CD8-positive, alpha-beta memory T cell (primary cell): ENCODE results near the gene ZFR2. TPM values are rescaled to one million over a fixed set of nuclear protein-coding genes. Genes with fewer than 3 reads are reported as not detected.

ENCODE experiments used
- CTCF ChIA-PET: fragments of 350-600 bp; sonication (Branson Sonifier 250); formaldehyde crosslinking; loops from one replicate; lab custom pipeline; 2021; ENCODE audit warnings: antibody characterized with exemption; lab: Charles Lee
- POLR2A ChIA-PET: fragments of 350-600 bp; sonication (Branson Sonifier 250); formaldehyde crosslinking; loops from one replicate; lab custom pipeline; 2021; ENCODE audit warnings: antibody characterized with exemption; lab: Charles Lee
- DNase-seq, 5 donors: peaks; one replicate each; pipeline versions ENCODE4 v3.0.0 to v3.0.0-alpha.2; 2020 to 2022; ENCODE audit warnings: mixed read lengths in 1 of 5
- H3K27ac ChIP-seq: one replicate; pipeline ENCODE4 v1.7.0; 2013; ENCODE audit warnings: low read depth, mild to moderate bottlenecking, low read length, moderate library complexity
- H3K27me3 ChIP-seq: 2 replicates; pipeline ENCODE4 v1.7.0; 2013; ENCODE audit warnings: low read length, mild to moderate bottlenecking; ENCODE audit not compliant: insufficient read depth, poor library complexity, severe bottlenecking
- H3K36me3 ChIP-seq: 2 replicates; pipeline ENCODE4 v1.7.0; 2013; ENCODE audit warnings: mild to moderate bottlenecking, low read length, moderate library complexity; ENCODE audit not compliant: insufficient read depth
- H3K4me1 ChIP-seq: 2 replicates; pipeline ENCODE4 v1.7.0; 2013; ENCODE audit warnings: mild to moderate bottlenecking, low read length, moderate library complexity; ENCODE audit not compliant: insufficient read depth
- H3K4me3 ChIP-seq: 2 replicates; pipeline ENCODE4 v1.7.0; 2013; ENCODE audit warnings: mild to moderate bottlenecking, low read length
- H3K9me3 ChIP-seq: 2 replicates; pipeline ENCODE4 v1.7.0; 2013; ENCODE audit warnings: mild to moderate bottlenecking, low read length
- H3K27ac Mint-ChIP-seq, 8 donors: one replicate each; pipeline ENCODE4 v1.8.0; 2020 to 2021; ENCODE audit warnings: mixed read lengths in 8 of 8, mild to moderate bottlenecking in 6 of 8, inconsistent platforms in 3 of 8, moderate library complexity in 3 of 8
- H3K27me3 Mint-ChIP-seq, 2 donors: one replicate each; pipeline ENCODE4 v1.8.0; 2020 to 2021; ENCODE audit warnings: mixed read lengths in 2 of 2, mild to moderate bottlenecking in 1 of 2, moderate library complexity in 1 of 2
- H3K36me3 Mint-ChIP-seq, 3 donors: one replicate each; pipeline ENCODE4 v1.8.0; 2020 to 2021; ENCODE audit warnings: mixed read lengths in 3 of 3, inconsistent platforms in 1 of 3, mild to moderate bottlenecking in 1 of 3
- H3K4me1 Mint-ChIP-seq, 3 donors: one replicate each; pipeline ENCODE4 v1.8.0; 2020 to 2021; ENCODE audit warnings: mixed read lengths in 3 of 3, inconsistent platforms in 1 of 3, mild to moderate bottlenecking in 1 of 3
- H3K4me3 Mint-ChIP-seq, 7 donors: one replicate each; pipeline ENCODE4 v1.8.0; 2020 to 2021; ENCODE audit warnings: mixed read lengths in 7 of 7, mild to moderate bottlenecking in 6 of 7, moderate library complexity in 4 of 7, inconsistent platforms in 2 of 7
- H3K9me3 Mint-ChIP-seq, 5 donors: one replicate each; pipeline ENCODE4 v1.8.0; 2020 to 2022; ENCODE audit warnings: mixed read lengths in 5 of 5, mild to moderate bottlenecking in 3 of 5, moderate library complexity in 2 of 5, inconsistent platforms in 1 of 5
- polyA plus RNA-seq: library from polyadenylated mRNA; unstranded; fragments of 300-500 nt; fragmentation: Illumina TruSeq; gene quantifications from one replicate; pipeline ENCODE4 v1.2.3, GENCODE V29; 2021
- total RNA-seq, 2 experiments: library from RNA; stranded (reverse); gene quantifications; one replicate each; pipeline ENCODE4 v1.2.3, GENCODE V29; 2021

The ZFR2 gene
- total and polyA plus RNA-seq, 3 experiments from 2014 or later, result 0.57 to 4.8 (median 0.71) TPM

- no peaks in the 10 kb centered on the region for H3K36me3 Mint-ChIP-seq
- no peaks in the 10 kb centered on the region for H3K27me3 ChIP-seq
- POLR2A ChIA-PET, result no interaction called here
- no peak overlapping the region for H3K4me3 ChIP-seq
- no peak overlapping the region for H3K4me3 Mint-ChIP-seq
- H3K36me3 ChIP-seq, result no peaks in the 10 kb centered on the region
- no peaks in the 10 kb centered on the region for H3K4me1 ChIP-seq
- H3K27ac ChIP-seq, result no peak overlapping the region
- H3K27me3 Mint-ChIP-seq, result peaks cover 0 to 6% of the 10 kb centered on the region in 2 donors
- no peaks in the 10 kb centered on the region for H3K9me3 ChIP-seq
- CTCF ChIA-PET, result interaction anchor here (0.9 kb wide), 1 partner anchor 35 kb away, joined by 3 read pairs; no protein-coding TSS in a partner anchor
- DNase-seq, result no peak
- H3K4me1 Mint-ChIP-seq, result peaks cover 8 to 19% (median 13%) of the 10 kb centered on the region in 3 donors
- H3K27ac Mint-ChIP-seq, result no peak overlapping the region
- H3K9me3 Mint-ChIP-seq, result no peaks in the 10 kb centered on the region
Measured at GRCh38 chr19:3825286-3825956, 43.4 kb downstream of the ZFR2 start.

DNA sequence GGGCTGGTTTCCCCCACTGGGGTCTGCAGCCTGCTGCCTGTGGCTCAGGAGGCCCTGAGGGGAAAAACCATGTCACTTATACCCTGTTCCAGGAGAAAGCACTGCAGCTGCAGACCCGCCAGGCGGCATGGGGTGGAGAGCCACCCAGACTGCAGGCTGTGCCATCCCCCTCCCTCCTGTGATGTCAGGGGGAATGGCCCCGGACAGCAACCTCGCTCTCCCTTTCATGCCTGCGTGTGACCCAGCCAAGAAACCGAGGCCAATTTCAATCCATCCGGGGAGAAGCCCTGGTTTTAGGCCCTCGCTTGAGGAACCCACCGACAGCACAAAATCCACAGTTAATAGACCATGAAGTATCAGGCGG is 45.5 kb downstream of the ZFR2 start:
- no peak overlapping the region for H3K4me3 ChIP-seq
- POLR2A ChIA-PET, result interaction anchor here (1.8 kb wide), 1 partner anchor 10 kb away, joined by 4 read pairs; no protein-coding TSS in a partner anchor
- no peak overlapping the region for H3K27ac Mint-ChIP-seq

DNA sequence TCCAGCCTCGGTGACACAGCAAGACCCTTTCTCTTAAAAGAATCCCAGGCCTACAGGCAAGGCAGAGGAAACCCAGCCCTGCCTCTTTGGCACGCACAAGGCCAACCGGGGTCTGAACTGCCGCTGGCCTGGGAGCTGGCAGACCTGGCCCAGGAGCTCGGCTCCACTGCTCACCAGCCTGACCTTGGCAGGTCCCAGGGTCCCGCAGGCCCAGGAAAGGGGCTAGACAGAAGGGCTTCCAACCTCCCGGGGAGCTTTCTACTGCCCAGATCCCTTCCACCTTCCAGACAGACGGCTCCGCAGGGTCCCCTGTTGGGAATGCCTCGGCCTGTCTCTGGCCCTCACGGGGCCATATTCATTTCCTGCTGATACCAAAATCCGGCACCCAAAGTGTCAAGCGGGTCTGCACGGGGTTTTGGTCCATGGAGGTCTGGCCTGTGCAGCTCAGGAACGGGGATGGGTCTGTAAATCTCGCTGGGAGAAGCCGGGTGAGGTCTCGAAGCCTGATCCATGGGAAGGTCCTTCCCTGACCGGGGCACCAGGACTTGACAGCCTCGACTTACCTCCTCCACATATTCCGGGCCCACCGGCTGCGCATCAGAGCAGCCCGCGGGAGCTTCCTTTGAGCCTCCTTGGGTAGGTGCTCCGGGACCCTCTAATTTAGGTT is 46.0 kb downstream of the ZFR2 start:
- H3K27me3 ChIP-seq, result no peaks in the 10 kb centered on the region

More for the DNA sequence above, 45.5 kb downstream of the ZFR2 start:
- H3K4me3 Mint-ChIP-seq, result no peak overlapping the region
- no peak for DNase-seq
- H3K36me3 Mint-ChIP-seq, result no peaks in the 10 kb centered on the region
- no peaks in the 10 kb centered on the region for H3K9me3 Mint-ChIP-seq
- H3K27me3 ChIP-seq, result no peaks in the 10 kb centered on the region
- H3K9me3 ChIP-seq, result no peaks in the 10 kb centered on the region
- H3K4me1 Mint-ChIP-seq, result peaks cover 8 to 21% (median 10%) of the 10 kb centered on the region in 3 donors
- peaks cover 6% of the 10 kb centered on the region for H3K4me1 ChIP-seq
- peaks cover 0 to 2% of the 10 kb centered on the region in 2 donors for H3K27me3 Mint-ChIP-seq
- H3K27ac ChIP-seq, result no peak overlapping the region
- no peaks in the 10 kb centered on the region for H3K36me3 ChIP-seq
- CTCF ChIA-PET, result interaction anchor here (1.8 to 5.3 kb wide), 5 partner anchors 11 to 63 kb away, joined by 7 to 63 read pairs (median 16); partner anchors contain the start of genes APBA3 and MRPL54

DNA sequence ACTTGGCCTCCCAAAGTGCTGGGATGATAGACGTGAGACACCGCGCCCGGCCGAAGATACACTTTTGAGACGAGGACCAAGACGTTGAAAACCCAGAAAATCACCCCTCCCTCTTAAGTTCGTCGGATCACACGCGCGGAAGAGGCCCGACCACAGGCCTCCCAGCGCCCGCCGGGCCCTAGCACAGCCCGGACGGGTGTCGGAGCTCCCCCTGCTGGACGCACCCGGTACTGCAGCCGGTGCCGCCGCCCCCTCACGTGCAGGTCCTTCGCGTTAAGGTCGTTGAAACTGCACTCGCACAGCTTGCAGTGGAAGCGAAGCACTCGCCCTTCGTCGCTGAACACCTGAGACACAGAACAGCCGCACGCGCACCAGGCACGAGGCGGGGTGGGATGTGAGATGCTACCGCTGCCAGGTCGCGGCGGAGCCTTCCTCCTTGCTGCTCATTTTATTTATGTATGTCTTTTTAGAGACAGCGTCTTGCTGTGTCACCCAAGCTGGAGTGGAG is 46.9 kb downstream of the ZFR2 start:
- H3K4me1 Mint-ChIP-seq, result peaks cover 8 to 22% (median 10%) of the 10 kb centered on the region in 3 donors
- no peaks in the 10 kb centered on the region for H3K36me3 Mint-ChIP-seq
- ChIA-PET CTCF (interaction anchor here (0.6 to 5.3 kb wide), 27 partner anchors 8 to 155 kb away, joined by 3 to 63 read pairs (median 4); partner anchors contain the start of genes APBA3, MATK, MRPL54 and PIP5K1C), POLR2A (interaction anchor here (0.7 to 1.8 kb wide), 7 partner anchors 9 to 102 kb away, joined by 3 to 9 read pairs (median 4); partner anchors contain the start of genes APBA3 and MRPL54)
- peak; percentile 83 to 90 (median 86) for DNase-seq
- H3K27me3 ChIP-seq, result no peaks in the 10 kb centered on the region
- no peaks in the 10 kb centered on the region for H3K9me3 Mint-ChIP-seq
- no peaks in the 10 kb centered on the region for H3K36me3 ChIP-seq
- H3K4me1 ChIP-seq, result peaks cover 9% of the 10 kb centered on the region
- peak overlapping the region in 7 of 8 donors; percentile 47 to 91 (median 80) for H3K27ac Mint-ChIP-seq
- no peak overlapping the region for H3K27ac ChIP-seq
- no peaks in the 10 kb centered on the region for H3K27me3 Mint-ChIP-seq
- no peaks in the 10 kb centered on the region for H3K9me3 ChIP-seq
- peak overlapping the region; percentile 1 to 66 (median 47) for H3K4me3 Mint-ChIP-seq
- H3K4me3 ChIP-seq, result no peak overlapping the region

More for the DNA sequence above, 46.0 kb downstream of the ZFR2 start:
- Histone ChIP-seq H3K4me3 (no peak overlapping the region), H3K9me3 (no peaks in the 10 kb centered on the region), H3K27ac (no peak overlapping the region), H3K4me1 (peaks cover 9% of the 10 kb centered on the region), H3K36me3 (no peaks in the 10 kb centered on the region)
- Mint-ChIP-seq H3K27me3 (no peaks in the 10 kb centered on the region), H3K4me3 (no peak overlapping the region), H3K9me3 (no peaks in the 10 kb centered on the region), H3K36me3 (no peaks in the 10 kb centered on the region), H3K4me1 (peaks cover 8 to 20% (median 8%) of the 10 kb centered on the region in 3 donors), H3K27ac (no peak overlapping the region)
- ChIA-PET CTCF (interaction anchor here (0.8 to 5.3 kb wide), 19 partner anchors 9 to 156 kb away, joined by 3 to 63 read pairs (median 4); partner anchors contain the start of genes APBA3, MRPL54, PIP5K1C and RAX2), POLR2A (interaction anchor here (1.7 to 1.8 kb wide), 2 partner anchors 10 to 24 kb away, joined by 4 read pairs; no protein-coding TSS in a partner anchor)
- no peak for DNase-seq

DNA sequence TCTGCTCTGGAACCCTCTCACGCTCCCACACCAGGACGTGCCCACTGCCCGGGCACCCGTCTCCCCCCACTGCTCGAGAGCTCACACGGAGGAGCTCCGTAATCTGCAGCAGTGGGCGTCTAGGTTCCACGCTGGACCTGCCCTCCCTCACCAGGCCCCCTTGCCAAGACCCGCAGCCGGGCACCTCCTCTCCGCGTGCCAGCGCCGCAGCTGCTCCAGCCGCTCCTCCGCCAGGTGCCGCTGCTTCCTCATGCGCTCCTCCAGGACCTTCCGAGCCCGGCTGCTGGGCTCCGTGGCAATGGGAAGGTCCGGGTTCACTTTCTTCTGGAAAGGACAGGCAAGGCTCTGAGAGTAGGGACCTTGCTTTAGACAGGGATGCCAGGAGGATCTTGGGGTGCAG is 47.7 kb downstream of the ZFR2 start:
- no peaks in the 10 kb centered on the region for H3K9me3 Mint-ChIP-seq
- DNase-seq, result no peak
- H3K9me3 ChIP-seq, result no peaks in the 10 kb centered on the region
- no peak overlapping the region for H3K4me3 ChIP-seq
- no peaks in the 10 kb centered on the region for H3K36me3 ChIP-seq
- peak overlapping the region in 1 of 8 donors; percentile 82 for H3K27ac Mint-ChIP-seq
- ChIA-PET CTCF (interaction anchor here (1.0 to 5.3 kb wide), 6 partner anchors 9 to 61 kb away, joined by 3 to 63 read pairs (median 11); partner anchors contain the start of genes APBA3 and MRPL54), POLR2A (interaction anchor here (1.1 to 1.7 kb wide), 3 partner anchors 22 to 101 kb away, joined by 3 to 4 read pairs (median 4); no protein-coding TSS in a partner anchor)
- H3K27me3 Mint-ChIP-seq, result no peaks in the 10 kb centered on the region
- peaks cover 8 to 22% (median 10%) of the 10 kb centered on the region in 3 donors for H3K4me1 Mint-ChIP-seq
- H3K36me3 Mint-ChIP-seq, result no peaks in the 10 kb centered on the region
- peaks cover 9% of the 10 kb centered on the region for H3K4me1 ChIP-seq
- no peak overlapping the region for H3K27ac ChIP-seq
- no peaks in the 10 kb centered on the region for H3K27me3 ChIP-seq
- H3K4me3 Mint-ChIP-seq, result no peak overlapping the region

GRCh38 chr19:3819989-3820388 is 48.8 kb downstream of the ZFR2 start:
- ChIA-PET POLR2A (no interaction called here), CTCF (interaction anchor here (0.5 to 5.3 kb wide), 2 partner anchors 57 to 60 kb away, joined by 3 to 63 read pairs; partner anchors contain the start of genes APBA3 and MRPL54)
- H3K36me3 Mint-ChIP-seq, result no peaks in the 10 kb centered on the region
- H3K4me1 Mint-ChIP-seq, result peaks cover 12 to 24% (median 13%) of the 10 kb centered on the region in 3 donors
- no peaks in the 10 kb centered on the region for H3K27me3 Mint-ChIP-seq
- Histone ChIP-seq H3K27me3 (no peaks in the 10 kb centered on the region), H3K4me3 (no peak overlapping the region), H3K27ac (no peak overlapping the region), H3K4me1 (peaks cover 14% of the 10 kb centered on the region), H3K36me3 (no peaks in the 10 kb centered on the region), H3K9me3 (no peaks in the 10 kb centered on the region)
- H3K9me3 Mint-ChIP-seq, result no peaks in the 10 kb centered on the region
- DNase-seq, result no peak
- no peak overlapping the region for H3K27ac Mint-ChIP-seq
- H3K4me3 Mint-ChIP-seq, result no peak overlapping the region

GRCh38 chr19:3818918-3819317 is 49.9 kb downstream of the ZFR2 start:
- Histone ChIP-seq H3K36me3 (no peaks in the 10 kb centered on the region), H3K4me3 (no peak overlapping the region), H3K27ac (no peak overlapping the region), H3K27me3 (no peaks in the 10 kb centered on the region), H3K9me3 (no peaks in the 10 kb centered on the region), H3K4me1 (peaks cover 25% of the 10 kb centered on the region)
- POLR2A ChIA-PET, result interaction anchor here (1.0 kb wide), 1 partner anchor 57 kb away, joined by 3 read pairs; the partner anchor contains the start of gene MRPL54
- CTCF ChIA-PET, result interaction anchor here (1.0 to 2.0 kb wide), 5 partner anchors 23 to 57 kb away, joined by 3 to 7 read pairs (median 4); partner anchors contain the start of genes MATK and MRPL54
- no peak for DNase-seq
- Mint-ChIP-seq H3K27ac (no peak overlapping the region), H3K9me3 (no peaks in the 10 kb centered on the region), H3K4me3 (peak overlapping the region in 1 of 7 donors; percentile 75), H3K36me3 (no peaks in the 10 kb centered on the region), H3K27me3 (no peaks in the 10 kb centered on the region), H3K4me1 (peaks cover 23 to 35% (median 24%) of the 10 kb centered on the region in 3 donors)
